ENCODE results near the gene GPC5. TPM values are rescaled to one million over a fixed set of nuclear protein-coding genes. Genes with fewer than 3 reads are reported as not detected.

GPC5 gene
- total and polyA plus RNA-seq, 2 of the 8 experiments (the other 6 are each of a cell fraction or from before 2014, with no cell fraction given) = 0.20 to 0.39 TPM

DNA sequence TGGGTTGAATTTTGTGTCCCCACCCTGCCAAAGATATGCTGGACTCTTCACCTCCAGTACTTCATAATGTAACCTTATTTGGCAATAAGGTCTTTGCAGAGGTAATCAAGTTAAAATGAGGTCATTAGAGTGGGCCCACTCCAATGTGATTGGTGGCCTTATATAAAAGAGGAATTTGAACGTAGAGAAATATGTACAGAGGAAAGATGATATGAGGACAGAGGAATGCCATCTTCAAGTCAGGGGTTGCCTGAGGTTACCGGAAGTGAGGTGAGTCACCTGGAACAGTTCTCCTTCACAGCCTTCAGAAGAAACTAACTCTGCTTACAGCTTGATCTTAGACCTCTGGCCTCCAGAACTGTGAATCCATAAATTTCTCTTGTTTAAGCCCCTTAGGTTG is 69.9 kb downstream of the GPC5 start (continued):
- TF ChIP-seq, protein P1, sequence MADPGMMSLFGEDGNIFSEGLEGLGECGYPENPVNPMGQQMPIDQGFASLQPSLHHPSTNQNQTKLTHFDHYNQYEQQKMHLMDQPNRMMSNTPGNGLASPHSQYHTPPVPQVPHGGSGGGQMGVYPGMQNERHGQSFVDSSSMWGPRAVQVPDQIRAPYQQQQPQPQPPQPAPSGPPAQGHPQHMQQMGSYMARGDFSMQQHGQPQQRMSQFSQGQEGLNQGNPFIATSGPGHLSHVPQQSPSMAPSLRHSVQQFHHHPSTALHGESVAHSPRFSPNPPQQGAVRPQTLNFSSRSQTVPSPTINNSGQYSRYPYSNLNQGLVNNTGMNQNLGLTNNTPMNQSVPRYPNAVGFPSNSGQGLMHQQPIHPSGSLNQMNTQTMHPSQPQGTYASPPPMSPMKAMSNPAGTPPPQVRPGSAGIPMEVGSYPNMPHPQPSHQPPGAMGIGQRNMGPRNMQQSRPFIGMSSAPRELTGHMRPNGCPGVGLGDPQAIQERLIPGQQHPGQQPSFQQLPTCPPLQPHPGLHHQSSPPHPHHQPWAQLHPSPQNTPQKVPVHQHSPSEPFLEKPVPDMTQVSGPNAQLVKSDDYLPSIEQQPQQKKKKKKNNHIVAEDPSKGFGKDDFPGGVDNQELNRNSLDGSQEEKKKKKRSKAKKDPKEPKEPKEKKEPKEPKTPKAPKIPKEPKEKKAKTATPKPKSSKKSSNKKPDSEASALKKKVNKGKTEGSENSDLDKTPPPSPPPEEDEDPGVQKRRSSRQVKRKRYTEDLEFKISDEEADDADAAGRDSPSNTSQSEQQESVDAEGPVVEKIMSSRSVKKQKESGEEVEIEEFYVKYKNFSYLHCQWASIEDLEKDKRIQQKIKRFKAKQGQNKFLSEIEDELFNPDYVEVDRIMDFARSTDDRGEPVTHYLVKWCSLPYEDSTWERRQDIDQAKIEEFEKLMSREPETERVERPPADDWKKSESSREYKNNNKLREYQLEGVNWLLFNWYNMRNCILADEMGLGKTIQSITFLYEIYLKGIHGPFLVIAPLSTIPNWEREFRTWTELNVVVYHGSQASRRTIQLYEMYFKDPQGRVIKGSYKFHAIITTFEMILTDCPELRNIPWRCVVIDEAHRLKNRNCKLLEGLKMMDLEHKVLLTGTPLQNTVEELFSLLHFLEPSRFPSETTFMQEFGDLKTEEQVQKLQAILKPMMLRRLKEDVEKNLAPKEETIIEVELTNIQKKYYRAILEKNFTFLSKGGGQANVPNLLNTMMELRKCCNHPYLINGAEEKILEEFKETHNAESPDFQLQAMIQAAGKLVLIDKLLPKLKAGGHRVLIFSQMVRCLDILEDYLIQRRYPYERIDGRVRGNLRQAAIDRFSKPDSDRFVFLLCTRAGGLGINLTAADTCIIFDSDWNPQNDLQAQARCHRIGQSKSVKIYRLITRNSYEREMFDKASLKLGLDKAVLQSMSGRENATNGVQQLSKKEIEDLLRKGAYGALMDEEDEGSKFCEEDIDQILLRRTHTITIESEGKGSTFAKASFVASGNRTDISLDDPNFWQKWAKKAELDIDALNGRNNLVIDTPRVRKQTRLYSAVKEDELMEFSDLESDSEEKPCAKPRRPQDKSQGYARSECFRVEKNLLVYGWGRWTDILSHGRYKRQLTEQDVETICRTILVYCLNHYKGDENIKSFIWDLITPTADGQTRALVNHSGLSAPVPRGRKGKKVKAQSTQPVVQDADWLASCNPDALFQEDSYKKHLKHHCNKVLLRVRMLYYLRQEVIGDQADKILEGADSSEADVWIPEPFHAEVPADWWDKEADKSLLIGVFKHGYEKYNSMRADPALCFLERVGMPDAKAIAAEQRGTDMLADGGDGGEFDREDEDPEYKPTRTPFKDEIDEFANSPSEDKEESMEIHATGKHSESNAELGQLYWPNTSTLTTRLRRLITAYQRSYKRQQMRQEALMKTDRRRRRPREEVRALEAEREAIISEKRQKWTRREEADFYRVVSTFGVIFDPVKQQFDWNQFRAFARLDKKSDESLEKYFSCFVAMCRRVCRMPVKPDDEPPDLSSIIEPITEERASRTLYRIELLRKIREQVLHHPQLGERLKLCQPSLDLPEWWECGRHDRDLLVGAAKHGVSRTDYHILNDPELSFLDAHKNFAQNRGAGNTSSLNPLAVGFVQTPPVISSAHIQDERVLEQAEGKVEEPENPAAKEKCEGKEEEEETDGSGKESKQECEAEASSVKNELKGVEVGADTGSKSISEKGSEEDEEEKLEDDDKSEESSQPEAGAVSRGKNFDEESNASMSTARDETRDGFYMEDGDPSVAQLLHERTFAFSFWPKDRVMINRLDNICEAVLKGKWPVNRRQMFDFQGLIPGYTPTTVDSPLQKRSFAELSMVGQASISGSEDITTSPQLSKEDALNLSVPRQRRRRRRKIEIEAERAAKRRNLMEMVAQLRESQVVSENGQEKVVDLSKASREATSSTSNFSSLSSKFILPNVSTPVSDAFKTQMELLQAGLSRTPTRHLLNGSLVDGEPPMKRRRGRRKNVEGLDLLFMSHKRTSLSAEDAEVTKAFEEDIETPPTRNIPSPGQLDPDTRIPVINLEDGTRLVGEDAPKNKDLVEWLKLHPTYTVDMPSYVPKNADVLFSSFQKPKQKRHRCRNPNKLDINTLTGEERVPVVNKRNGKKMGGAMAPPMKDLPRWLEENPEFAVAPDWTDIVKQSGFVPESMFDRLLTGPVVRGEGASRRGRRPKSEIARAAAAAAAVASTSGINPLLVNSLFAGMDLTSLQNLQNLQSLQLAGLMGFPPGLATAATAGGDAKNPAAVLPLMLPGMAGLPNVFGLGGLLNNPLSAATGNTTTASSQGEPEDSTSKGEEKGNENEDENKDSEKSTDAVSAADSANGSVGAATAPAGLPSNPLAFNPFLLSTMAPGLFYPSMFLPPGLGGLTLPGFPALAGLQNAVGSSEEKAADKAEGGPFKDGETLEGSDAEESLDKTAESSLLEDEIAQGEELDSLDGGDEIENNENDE (IDR thresholded peaks at IDR 0.05; ENCODE audit: insufficient replicate concordance, low read length) = no peak
- TF ChIP-seq KDM1A (IDR thresholded peaks at IDR 0.05; ENCODE audit: borderline replicate concordance, low read length) = no peak
- TF ChIP-seq BRCA1 (IDR thresholded peaks at IDR 0.05; ENCODE audit: low read depth, low read length) = no peak
- TF ChIP-seq SIN3A (conservative IDR thresholded peaks at IDR 0.05 in 1 of 2, IDR thresholded peaks at IDR 0.05 in 1 of 2; ENCODE audit: low read depth in 1 of 2, low read length in 2 of 2) = no peak
- no peak for TF ChIP-seq EGR1 (IDR thresholded peaks at IDR 0.05; ENCODE audit: borderline replicate concordance, low read depth, low read length)
- no peak for TF ChIP-seq CEBPB (IDR thresholded peaks at IDR 0.05; ENCODE audit: low read depth, low read length)
- TF ChIP-seq CHD1 (IDR thresholded peaks at IDR 0.05; ENCODE audit: low read depth, low read length) = no peak
- no peak for TF ChIP-seq SAP30 (IDR thresholded peaks at IDR 0.05; ENCODE audit: insufficient read depth, insufficient replicate concordance, low read length)

All from H1 (cell line).